ENCODE measurements around the gene UBAP1L. TPM values are rescaled to one million over a fixed set of nuclear protein-coding genes. Genes with fewer than 3 reads are reported as not detected.

The UBAP1L gene
- total RNA-seq, 1 experiment from 2014 or later, result 2.5 TPM

DNA sequence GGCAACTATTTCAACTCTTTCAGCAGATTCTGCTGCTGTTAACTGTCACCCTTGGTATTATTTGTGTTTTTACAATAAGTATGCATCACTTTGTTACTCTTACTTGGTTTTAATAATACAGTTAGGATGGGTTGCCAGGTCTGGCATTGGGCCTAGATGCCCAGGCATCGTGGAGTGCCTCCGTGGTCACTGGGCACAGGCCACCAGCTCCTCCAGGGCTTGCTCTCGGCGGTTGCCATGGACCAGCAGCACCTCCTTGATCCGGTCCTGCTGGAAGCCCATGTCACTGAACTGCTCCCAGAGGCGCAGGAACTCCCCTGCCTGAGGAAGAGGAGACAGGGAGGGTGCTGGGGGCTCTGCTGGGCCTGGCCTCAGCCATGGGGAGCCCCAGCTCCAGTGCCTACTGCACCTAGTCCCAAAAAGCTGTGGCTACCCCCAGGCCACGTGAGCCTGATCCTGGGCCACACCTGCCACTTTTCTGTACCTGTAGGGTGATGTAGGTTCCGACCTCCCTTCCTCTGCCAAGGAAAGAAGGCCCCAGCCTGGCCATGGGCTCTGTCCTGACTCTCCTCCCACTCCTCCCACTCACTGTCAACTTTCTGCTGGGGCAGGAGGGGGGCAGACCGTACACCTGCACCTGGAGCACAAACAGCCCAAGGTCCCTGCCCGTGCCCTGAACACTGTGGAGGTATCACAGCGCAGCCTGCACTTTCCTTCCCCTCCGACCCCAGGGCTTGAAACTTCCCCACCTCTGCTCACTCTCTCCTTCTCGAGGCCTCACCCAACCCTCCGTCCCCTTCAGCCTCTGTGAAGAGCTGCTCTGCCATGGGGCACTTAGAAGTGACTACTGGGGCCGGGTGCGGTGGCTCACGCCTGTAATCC lies 21.8 kb downstream of the UBAP1L start:
- Histone ChIP-seq H3K27ac (no peak overlapping the region), H2AFZ (no peak overlapping the region), H3K4me3 (no peak overlapping the region), H3K36me3 (ENCODE audit: low read depth) (no peaks in the 10 kb centered on the region), H3K4me2 (no peak overlapping the region), H3K79me2 (ENCODE audit: low read depth) (no peaks in the 10 kb centered on the region), H4K20me1 (ENCODE audit: insufficient read depth) (no peaks in the 10 kb centered on the region), H3K4me1 (replicated peaks; ENCODE audit: insufficient read depth) (no peaks in the 10 kb centered on the region), H3K9me2 (ENCODE audit: insufficient read depth) (no peaks in the 10 kb centered on the region), H3K9me3 (ENCODE audit: insufficient read depth, low read depth) (no peaks in the 10 kb centered on the region), H3F3A (ENCODE audit: insufficient read depth, low read depth) (no peaks in the 10 kb centered on the region), H3K27me3 (ENCODE audit: insufficient read depth, low read depth) (no peaks in the 10 kb centered on the region)
- ChIA-PET POLR2A (ENCODE audit: unreplicated experiment) (no interaction called here), CTCF (interaction anchor here (1.0 kb wide), 1 partner anchor 8 kb away, joined by 4 read pairs; no protein-coding TSS in a partner anchor)
- no TSS peak for BruUV-seq (replicated peaks)
- intact Hi-C loops (cut with micrococcal nuclease; ENCODE audit: unreplicated experiment), result no loop called here
- no peak for TF ChIP-seq EZH2 (IDR thresholded peaks at IDR 0.05; ENCODE audit: low read depth)
- TF ChIP-seq, protein P1, sequence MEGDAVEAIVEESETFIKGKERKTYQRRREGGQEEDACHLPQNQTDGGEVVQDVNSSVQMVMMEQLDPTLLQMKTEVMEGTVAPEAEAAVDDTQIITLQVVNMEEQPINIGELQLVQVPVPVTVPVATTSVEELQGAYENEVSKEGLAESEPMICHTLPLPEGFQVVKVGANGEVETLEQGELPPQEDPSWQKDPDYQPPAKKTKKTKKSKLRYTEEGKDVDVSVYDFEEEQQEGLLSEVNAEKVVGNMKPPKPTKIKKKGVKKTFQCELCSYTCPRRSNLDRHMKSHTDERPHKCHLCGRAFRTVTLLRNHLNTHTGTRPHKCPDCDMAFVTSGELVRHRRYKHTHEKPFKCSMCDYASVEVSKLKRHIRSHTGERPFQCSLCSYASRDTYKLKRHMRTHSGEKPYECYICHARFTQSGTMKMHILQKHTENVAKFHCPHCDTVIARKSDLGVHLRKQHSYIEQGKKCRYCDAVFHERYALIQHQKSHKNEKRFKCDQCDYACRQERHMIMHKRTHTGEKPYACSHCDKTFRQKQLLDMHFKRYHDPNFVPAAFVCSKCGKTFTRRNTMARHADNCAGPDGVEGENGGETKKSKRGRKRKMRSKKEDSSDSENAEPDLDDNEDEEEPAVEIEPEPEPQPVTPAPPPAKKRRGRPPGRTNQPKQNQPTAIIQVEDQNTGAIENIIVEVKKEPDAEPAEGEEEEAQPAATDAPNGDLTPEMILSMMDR (conservative IDR thresholded peaks at IDR 0.05), result no peak
- DNase-seq, result no peak

DNA sequence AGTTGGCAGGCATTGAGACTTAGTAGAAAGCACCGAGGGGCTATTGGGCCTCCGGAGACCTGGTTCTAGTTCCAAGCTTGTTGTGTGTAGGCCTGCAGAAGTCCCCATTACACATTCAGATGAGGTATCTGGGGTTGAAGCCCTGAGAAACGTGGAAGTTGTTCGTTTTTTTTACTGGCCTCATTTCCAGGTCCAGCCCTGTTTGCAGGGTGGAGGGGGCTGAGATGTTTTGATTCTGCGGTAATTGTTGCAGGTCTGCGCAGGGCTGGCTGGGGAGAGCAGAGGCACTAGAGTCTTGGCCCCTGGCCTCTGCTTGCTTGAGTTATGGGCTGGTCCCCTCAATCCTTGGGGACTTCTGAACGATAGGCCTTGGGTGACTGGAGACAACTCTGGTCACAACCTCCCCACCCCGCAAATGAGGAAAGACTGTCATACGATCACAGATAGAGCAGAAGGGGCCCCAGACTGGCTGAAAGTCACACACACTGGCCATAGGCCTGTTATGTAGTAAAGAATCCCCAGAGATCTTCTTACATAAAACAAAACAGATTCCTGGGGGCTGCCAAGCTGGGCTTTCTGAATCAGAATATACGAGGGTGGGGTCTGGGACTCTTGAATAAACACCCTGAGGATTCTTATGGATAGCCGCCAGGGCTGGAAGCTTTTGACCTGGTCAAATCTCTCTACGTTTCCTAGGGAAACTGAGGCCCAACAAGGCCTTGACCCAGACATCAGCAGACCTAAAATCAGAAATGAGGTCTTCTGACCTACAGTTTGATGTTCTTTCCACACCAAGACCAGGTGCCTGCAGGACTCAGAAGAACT lies 22.8 kb downstream of the UBAP1L start:
- TF ChIP-seq EZH2 (IDR thresholded peaks at IDR 0.05; ENCODE audit: low read depth), result no peak
- TF ChIP-seq, protein P1 (conservative IDR thresholded peaks at IDR 0.05), result no peak
- Histone ChIP-seq H3K9me3 (ENCODE audit: insufficient read depth, low read depth) (no peaks in the 10 kb centered on the region), H4K20me1 (ENCODE audit: insufficient read depth) (no peaks in the 10 kb centered on the region), H3K36me3 (ENCODE audit: low read depth) (no peaks in the 10 kb centered on the region), H2AFZ (no peak overlapping the region), H3F3A (ENCODE audit: insufficient read depth, low read depth) (no peaks in the 10 kb centered on the region), H3K4me3 (no peak overlapping the region), H3K27me3 (ENCODE audit: insufficient read depth, low read depth) (no peaks in the 10 kb centered on the region), H3K4me1 (replicated peaks; ENCODE audit: insufficient read depth) (no peaks in the 10 kb centered on the region), H3K27ac (no peak overlapping the region), H3K79me2 (ENCODE audit: low read depth) (no peaks in the 10 kb centered on the region), H3K4me2 (no peak overlapping the region), H3K9me2 (ENCODE audit: insufficient read depth) (no peaks in the 10 kb centered on the region)
- intact Hi-C loops (cut with micrococcal nuclease; ENCODE audit: unreplicated experiment), result no loop called here
- no TSS peak for BruUV-seq (replicated peaks)
- POLR2A ChIA-PET (ENCODE audit: unreplicated experiment), result no interaction called here
- CTCF ChIA-PET, result interaction anchor here (1.0 kb wide), 1 partner anchor 9 kb away, joined by 4 read pairs; no protein-coding TSS in a partner anchor
- DNase-seq, result no peak

GRCh38 chr15:65089206-65089824 lies 25.7 kb downstream of the UBAP1L start:
- H3K36me3 ChIP-seq (ENCODE audit: low read depth), result no peaks in the 10 kb centered on the region
- no peaks in the 10 kb centered on the region for H3K4me1 ChIP-seq (replicated peaks; ENCODE audit: insufficient read depth)
- no peaks in the 10 kb centered on the region for H3K9me2 ChIP-seq (ENCODE audit: insufficient read depth)
- BruUV-seq (replicated peaks), result no TSS peak
- H3K79me2 ChIP-seq (ENCODE audit: low read depth), result no peaks in the 10 kb centered on the region
- H4K20me1 ChIP-seq (ENCODE audit: insufficient read depth), result no peaks in the 10 kb centered on the region
- ChIA-PET POLR2A (ENCODE audit: unreplicated experiment) (no interaction called here), CTCF (no interaction called here)
- no peaks in the 10 kb centered on the region for H3K9me3 ChIP-seq (ENCODE audit: insufficient read depth, low read depth)
- no peak for DNase-seq
- TF ChIP-seq EZH2 (IDR thresholded peaks at IDR 0.05; ENCODE audit: low read depth), result no peak
- TF ChIP-seq, protein P1 (conservative IDR thresholded peaks at IDR 0.05), result no peak
- intact Hi-C loops (cut with micrococcal nuclease; ENCODE audit: unreplicated experiment), result no loop called here
- H3K4me3 ChIP-seq, result no peak overlapping the region
- no peak overlapping the region for H3K27ac ChIP-seq
- H2AFZ ChIP-seq, result no peak overlapping the region
- H3K27me3 ChIP-seq (ENCODE audit: insufficient read depth, low read depth), result no peaks in the 10 kb centered on the region
- H3K4me2 ChIP-seq, result no peak overlapping the region
- H3F3A ChIP-seq (ENCODE audit: insufficient read depth, low read depth), result no peaks in the 10 kb centered on the region
